Stimulated activated CD4-positive, alpha-beta T cell treated with anti-CD3 and anti-CD28 coated beads, Interleukin-12 subunit alpha, Interleukin-12 subunit beta, amount 100 ng/mL, for 48 hours (primary cell): ENCODE results near the gene TMEM213.

ENCODE experiments used
- DNase-seq, 3 donors: peaks; one replicate each; pipeline ENCODE4 v3.0.0-alpha.2; 2020; ENCODE audit warnings: low read depth in 2 of 3, low spot score in 1 of 3

TMEM213 gene, protein sequence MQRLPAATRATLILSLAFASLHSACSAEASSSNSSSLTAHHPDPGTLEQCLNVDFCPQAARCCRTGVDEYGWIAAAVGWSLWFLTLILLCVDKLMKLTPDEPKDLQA

DNA sequence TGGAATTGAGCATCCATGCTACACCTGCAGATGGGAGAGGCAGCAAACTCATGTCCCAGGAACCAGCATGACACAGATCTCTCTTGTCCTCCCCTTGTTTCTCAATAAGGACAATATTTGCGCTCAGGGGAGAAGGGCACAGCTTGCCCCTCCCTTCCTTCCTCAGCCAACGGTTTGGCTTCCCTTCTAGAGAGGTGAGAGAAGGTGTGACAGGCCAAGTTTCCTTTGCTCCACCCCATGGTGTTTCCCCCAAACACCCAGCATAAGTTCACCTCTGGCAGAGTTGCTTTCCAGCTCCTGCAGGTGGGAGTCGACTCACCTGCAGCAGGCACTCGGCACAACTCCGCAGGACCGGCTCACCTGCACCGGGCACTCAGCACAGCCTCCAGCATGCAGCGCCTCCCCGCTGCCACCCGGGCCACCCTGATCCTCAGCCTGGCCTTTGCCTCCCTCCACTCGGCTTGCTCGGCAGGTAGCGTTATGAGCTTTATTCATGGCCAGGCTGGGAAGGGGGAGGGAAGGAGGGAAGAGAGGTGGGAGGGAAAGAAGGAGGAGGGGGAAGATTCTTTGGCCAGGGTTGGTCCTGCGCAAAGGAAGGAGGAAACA, at the start of gene TMEM213, which contains the start of gene ATP6V0A4:
TMEM213 (plus strand) TSS at position 280 of the 606 bp plus-strand sequence; CDS start at position 391, 111 bp downstream.
ATP6V0A4 (minus strand) TSS at position 482 of the 606 bp plus-strand sequence. CDS start 26,949 bp downstream, outside the sequence.
- no peak for DNase-seq

DNA sequence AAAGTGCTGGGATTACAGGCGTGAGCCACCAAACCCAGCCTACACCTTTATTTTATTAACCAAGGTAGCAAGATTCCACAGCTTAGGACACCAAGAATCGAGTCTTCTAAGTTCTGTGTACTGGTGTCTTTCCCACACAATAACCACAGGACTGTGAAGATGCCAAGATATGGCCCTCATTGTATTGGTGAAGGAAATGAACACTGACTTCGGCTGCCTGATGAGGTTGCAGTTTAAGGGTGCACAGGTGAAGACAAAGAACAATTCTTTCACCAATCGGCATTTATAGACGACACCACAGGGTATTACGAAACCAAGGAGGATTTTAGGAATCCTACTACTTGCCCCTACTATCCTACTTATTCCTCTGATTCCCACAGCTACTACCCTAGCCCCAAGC, 49.1 kb upstream of the TMEM213 start:
- DNase-seq, result no peak

DNA sequence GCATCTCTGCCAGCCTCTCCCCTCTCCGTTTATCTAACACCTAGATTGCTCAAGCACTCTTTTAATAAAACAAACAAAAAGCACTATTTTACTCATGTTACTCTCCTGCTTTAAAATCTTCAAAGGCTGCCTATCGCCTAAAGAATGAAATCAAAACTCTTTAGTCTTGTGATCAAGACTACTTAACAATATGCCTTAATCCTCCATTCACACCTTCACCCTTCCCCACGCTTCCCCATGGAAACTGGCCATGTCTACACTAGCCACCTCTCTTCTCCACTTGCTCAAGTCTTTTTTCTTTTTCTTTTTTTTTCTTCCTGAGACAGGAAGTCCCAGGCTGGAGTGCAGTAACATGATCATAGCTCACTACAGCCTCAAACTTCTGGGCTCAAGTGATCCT, 47.8 kb upstream of the TMEM213 start:
- DNase-seq, result no peak

DNA sequence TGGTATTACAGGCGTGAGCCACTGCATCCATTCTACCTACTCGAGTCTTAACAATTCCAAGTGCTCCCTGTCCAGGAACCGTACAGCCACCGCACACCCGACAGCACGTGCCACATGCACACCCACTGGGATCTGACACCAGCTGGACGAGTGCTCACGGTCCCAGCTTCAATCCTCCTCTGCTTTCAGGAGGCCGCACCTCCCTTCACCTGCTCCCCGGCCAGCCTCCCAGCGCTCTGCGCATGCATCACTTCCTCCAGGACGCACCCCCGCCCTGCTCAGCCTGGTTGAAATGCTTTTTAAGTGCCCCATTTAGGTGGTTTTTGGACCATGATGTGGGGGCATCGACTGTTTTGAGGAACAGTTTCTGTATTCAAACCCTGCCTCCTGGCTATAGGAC, 47.3 kb upstream of the TMEM213 start:
- no peak for DNase-seq

DNA sequence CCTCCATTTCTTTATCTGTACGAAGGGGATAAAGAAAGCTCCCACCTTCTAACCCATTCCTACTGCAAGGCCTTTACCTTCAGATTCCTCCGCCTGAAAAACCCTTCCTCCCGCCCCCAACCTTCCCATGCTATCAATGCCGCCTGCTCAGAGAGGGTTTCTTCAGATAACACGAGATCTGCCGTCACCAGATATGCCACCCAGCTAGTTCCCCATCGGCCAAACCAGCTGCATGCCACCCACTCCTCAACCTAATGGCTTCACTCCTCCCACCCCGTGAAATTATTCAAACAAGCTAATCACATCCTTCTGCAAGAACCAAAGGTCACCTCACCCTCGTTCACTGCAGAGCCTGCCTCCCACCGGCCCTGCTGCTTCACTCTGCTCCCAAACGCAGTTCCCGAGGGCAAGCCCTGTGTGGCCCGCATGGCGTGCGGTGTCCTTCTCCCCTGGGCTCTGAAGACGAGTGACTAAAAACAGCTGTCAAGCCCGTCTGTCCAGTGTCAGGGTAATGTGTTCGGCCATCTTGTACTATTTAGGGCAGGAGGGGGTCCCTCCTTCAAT, 46.8 kb upstream of the TMEM213 start:
- no peak for DNase-seq

DNA sequence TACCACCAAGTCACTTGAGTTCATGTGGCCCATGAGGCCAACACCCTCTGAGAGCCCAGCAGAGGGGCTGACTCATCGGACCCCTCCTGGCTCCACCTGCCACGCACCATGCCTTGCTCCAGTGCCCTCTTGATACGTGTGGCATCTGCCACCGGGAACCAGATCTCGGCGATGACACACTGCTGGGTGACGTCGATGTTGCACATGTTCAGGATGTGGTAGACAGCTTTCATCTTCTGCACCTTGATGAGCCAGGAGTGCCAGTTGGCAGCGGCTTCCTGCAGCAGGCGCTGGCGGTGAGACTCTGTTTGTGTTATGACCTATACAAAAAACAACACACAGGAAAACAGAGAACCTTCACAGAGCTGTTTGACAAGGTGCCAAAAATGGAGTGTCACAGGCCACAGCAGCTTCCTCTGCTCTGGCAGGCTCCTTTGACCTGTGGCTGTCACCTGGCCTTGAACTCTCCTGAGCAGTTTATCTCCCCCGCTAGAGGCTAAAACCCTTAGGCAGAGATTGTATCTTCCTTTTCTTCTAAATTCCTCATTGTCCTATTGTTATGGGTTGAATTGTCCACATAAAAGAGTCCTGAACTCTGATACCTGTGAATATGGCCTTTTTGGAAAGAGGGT, 45.2 kb upstream of the TMEM213 start:
- DNase-seq, result peak; percentile 69 to 90 (median 74)

DNA sequence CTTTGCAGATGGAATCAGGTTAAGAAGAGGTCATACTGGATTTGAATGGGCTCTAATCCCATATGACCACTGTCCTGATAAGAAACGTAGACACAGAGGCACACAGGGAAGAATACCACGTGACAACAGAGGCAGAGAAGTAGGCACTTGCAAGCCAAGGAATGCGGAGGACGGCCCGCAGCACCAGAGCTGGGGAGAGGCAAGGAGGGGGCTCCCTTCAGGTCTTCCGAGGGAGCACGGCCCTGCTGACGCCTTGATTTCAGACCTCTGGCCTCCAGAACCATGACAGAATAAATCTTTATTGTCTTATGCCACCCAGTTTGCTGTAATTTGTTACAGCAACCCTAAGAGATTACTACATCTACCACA, 44.7 kb upstream of the TMEM213 start:
- no peak for DNase-seq

DNA sequence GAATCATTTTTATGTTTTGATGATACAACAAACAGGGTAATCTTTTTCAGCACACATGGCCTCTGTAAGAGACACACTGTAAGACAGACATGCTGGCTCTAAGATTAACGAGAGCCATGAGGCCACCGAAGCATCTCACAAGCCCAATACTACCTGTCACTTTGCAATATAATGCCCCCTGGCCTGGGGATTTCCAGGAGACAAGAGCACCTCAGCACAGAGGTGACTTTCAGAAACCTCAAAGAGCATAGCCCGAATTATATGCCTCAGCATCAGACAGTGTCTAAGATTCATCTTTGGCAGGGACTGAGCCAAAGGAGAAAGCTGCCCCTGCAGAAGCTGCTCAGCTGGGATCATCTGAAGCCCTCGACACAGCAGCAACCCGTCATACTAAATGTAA, 44.2 kb upstream of the TMEM213 start:
- no peak for DNase-seq

DNA sequence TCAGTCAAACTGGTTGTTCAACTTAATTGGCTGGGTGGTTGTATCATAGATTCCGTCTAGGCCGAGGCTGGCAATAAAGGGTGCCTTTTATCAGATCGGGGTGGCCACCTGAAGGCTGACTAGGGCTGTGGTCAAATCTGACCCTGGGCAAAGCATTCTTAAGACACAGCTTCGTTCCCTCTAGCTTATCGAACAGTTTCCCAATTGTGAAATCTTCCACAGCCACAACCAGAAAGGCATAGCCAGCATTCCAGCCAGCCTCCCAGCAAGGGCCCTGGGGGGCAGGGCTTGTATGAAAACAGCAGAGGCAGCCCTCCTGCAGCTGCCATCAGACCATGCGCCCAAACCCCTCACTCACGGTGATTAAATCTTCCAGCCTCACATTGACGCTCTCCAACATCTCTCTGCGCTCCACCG, 42.5 kb upstream of the TMEM213 start:
- no peak for DNase-seq

DNA sequence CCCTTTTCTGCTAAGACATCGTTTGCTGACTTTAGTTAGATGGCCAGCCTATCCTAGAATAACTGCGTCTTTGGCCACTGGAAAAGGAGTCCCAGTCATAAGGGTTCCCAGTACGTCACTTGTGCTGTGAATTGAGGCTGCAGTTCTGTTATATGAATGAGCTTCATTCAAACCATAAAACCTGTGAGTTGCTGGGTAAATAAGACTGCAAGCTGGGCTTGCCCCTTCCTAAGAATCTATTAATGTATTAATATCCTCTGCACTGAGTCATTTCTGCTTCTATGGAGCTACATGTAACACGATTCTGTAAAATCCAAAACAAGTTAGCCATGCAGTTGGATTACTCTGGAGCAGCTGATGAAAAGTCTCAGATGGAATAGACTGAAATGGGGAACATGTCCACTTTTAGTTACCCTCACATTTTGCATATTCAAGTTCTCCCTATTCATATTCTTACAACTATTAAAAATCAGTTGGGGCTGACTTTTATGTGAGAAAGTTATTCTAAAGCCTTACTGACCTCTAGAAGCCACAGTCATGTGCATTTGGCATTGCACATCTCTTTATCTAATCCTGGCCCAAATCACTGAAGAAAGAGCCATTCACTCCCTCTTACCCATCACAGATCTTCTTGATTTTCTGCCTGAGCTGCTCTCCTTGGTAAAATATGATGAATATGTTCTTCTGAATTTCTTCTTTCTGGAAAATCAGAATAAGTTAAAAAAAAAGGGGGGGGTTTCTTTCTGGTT, 41.8 kb upstream of the TMEM213 start:
- no peak for DNase-seq

DNA sequence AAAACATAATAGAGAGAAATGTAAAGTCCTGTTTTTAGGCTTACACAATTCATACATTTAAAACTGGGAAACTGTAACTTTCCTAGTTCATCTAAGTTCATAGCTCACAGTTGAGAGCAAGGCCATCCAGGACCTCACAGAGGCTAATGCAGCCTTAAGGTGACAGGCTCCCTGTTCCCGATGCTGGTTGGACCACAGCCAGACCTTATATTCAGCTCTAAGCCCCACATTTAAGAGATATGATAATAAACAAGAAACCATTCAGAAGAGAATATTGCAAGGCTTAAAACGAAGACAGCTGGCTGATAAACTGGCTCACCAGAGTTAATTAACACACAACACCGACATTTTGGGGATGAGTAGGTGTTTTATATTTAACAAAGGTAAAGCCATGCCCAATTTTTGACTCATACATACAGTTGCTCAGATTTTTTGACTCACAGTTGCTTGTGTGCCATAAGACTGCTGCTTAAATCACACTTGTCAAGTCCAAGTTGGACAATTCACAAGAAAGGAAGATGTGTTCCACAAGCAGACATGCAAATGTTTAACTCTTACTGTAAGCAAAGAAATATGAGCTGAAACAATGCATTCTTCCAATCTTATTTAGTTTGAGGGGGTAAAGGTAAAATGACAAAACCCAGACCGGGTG, 41.1 kb upstream of the TMEM213 start:
- no peak for DNase-seq

DNA sequence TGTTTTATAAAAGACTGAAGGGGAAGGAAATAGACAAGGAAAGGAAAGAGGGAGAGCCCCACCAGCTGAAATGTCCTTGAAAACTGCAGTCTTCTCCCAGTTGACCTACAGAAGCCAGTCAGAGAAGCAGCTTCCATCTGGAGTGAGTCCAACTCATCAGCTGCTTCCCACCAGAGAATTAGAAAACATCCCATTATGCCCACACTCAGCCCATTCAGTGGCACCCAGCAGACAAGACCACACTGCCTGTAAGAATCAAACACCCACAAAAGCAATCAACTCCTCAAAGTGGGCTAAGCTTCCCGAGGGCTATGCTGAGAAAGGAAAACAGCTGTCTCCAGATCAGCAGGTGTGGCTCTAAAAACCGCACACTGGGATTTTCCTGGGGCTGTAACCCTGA, 29.6 kb upstream of the TMEM213 start:
- DNase-seq, result no peak

DNA sequence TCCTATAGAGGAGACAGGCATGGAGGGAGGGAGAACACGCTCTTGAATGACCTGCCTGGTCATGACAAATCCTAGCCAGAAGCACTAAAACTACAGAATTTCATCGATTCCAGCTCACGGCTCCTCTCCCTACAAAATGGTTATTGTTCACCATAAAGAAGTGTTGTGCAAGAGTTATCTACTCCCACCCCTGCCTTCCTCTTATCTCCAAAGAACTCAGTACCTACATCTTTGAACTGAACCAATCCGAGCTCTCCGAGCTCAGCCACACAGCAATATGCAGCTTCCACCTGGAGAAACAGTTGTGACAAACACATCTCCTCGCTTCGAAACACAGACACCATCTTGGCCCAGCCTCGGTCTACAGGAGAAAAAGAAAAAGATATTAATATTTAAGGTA, 26.9 kb upstream of the TMEM213 start:
- no peak for DNase-seq

DNA sequence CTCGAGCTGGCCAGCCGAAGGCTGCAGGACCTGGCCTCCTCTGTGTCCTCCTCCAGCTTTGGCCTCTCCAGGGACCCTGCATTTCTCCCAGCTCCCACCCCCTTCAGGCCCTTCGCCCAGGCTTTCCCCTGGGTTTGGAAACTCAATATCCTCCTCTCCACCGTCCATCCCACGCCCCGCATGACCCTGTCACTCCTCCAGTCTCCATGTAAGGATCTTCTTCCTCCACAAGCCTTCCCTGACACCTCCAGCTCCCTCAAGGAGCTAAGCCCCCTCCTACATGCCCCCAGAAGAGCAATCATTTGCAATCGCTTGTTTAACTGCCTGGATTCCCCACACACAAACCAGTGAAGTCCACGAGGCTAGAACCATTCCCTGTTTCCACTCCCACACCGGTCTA, 24.6 kb upstream of the TMEM213 start:
- no peak for DNase-seq

DNA sequence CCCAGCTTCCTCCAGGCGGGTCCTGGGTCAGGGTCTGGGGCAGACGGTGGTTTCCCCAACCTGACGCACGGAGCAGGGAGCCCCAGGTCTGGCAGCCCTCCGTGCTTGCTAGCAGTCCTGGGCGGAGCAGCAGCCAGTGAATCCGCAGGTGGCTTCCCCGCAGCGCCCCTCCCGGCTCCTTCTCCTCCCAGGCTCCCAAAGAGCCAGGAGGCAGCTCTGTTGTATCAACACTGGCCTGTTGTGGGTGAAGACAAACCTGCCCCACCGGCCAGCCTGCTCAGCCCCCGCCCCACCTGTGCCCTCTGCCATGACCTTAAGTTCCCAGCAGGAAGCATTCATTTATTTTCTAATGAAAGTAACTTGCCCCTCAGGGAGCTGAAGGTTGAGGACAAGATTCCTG, 24.0 kb upstream of the TMEM213 start:
- DNase-seq, result no peak

DNA sequence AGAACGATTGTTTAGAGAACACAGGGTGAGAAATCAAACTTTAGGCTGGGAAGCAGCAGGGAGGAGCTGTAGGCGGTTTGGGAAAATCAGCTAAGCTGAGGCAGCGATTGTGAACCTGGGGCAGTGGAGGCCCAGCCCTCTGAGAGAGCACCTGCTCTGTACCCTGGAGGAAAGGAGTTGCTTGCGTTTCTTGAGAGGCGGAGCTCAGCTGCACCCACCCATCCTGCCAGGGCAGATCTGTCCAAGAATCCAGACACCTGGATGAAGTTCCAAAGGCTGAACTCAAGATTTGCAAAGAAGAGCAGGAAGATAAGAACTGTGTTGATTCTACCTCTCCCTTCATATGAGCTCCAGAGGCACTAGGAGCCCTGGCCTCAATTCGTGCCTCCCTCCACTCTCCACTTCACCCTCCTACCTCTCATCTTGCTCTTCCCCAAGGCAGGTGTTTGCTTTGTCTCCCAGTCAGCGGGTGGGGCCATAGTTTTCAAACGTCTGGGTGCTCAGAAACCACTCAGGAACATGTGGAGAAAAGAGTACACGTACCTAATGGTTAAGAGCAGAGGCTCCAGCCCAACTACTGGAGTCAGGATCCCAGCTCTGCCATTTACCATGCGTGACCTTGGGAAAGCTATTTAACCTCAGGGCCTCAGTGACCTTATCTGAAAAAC, 21.5 kb upstream of the TMEM213 start:
- no peak for DNase-seq

DNA sequence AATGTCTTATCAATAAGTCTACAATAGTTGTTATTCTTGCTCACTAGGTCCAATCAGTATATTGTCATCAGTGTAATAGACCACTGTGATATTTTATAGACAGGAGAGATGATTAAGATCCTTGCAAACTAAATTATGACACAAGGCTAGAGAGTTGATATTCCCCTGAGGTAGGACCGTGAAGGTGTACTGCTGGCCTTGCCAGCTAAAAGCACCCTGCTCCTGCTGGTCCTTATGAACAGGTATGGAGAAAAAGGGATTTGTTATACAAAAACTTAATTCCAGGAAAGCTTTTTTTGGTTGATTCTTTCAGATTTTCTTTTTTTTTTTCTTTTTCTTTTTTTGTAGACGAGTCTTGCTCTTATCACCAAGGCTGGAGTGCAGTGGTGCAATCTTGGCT, 16.8 kb upstream of the TMEM213 start:
- DNase-seq, result no peak

DNA sequence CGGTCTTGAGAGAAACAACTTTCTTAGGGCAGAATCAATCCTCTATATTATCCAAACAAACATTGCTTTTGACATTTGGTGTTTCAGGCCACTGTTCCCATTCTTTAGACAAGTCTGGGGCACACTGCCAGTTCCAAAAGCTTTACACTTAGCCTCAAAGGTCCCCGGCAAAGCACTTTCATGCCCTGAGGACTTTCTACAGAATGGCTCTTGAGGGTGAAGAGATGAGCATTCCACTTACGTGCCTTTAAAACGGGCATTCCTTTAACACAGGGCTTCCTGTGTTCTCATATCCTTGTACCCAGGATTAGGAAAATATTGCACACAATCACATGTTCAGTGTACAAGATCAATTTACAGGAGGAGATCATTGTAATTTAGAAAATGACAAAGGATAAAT, 13.1 kb upstream of the TMEM213 start:
- no peak for DNase-seq

DNA sequence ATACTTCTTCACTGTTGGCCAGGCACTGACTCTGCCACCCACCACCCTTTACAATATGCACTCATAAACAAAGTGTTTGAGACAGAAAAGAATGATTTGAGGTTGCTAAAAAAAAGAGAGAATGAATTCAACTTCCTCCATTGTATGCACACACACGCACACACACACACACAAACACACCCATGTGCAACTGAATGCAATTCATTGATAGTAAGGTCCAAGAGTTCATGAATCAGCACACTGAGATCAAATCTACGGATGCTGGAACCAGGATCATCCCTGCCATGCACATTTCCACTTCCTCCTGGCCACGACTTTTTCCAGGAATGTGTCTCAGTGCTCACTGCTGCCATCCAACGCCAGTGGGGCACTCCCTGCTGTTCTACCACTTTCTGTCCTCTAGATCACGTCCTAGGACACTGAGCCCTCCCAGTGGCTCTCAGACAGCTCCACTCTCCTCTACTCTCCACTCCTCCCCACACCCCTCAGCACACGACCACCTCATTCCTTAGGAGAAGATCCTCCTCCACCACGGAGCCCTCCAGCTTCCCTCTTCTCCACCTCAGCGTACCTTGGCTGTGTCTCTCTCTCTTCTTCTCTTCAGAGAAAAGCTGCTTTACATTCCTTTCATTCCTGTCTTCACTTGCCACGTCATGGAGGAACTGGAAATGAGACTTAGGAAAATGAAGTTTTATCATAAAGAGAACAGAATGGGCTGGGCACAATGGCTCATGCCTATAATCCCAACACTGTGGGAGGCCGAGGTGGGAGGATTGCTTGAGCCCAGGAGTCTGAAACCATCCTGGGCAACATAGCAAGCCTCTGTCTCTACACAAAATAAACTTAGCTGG, 12.0 kb upstream of the TMEM213 start:
- DNase-seq, result no peak
